Stimulated activated CD8-positive, alpha-beta memory T cell treated with anti-CD3 and anti-CD28 coated beads, Interleukin-4, amount 100 ng/mL, for 48 hours (primary cell): ENCODE measurements around the gene ZNF280A.
"Not testable (repeated sequence)": the region's sequence is repeated elsewhere in the genome, so short reads cannot be mapped to it uniquely, and the experiment has no call there.

Experiments
- DNase-seq: peaks from one replicate; pipeline ENCODE4 v3.0.0-alpha.2; 2020

Gene ZNF280A

GRCh38 chr22:22538226-22538989 lies 18.3 kb upstream of the ZNF280A start:
- no peak for DNase-seq

- no peak for DNase-seq
Measured at GRCh38 chr22:22536916-22537315, 16.8 kb upstream of the ZNF280A start.

GRCh38 chr22:22536515-22536914 lies 16.4 kb upstream of the ZNF280A start:
- no peak for DNase-seq

- DNase-seq = no peak
Measured at GRCh38 chr22:22535662-22536061, 15.6 kb upstream of the ZNF280A start.

GRCh38 chr22:22534604-22535415 lies 14.7 kb upstream of the ZNF280A start:
- DNase-seq = no peak

- DNase-seq = no peak
Measured at GRCh38 chr22:22533863-22534262, 13.8 kb upstream of the ZNF280A start.

GRCh38 chr22:22533417-22533816 lies 13.3 kb upstream of the ZNF280A start:
- no peak for DNase-seq

- DNase-seq = not testable (repeated sequence)
Measured at GRCh38 chr22:22532547-22533071, 12.5 kb upstream of the ZNF280A start.

- no peak for DNase-seq
Measured at GRCh38 chr22:22531770-22532546, 11.9 kb upstream of the ZNF280A start.

GRCh38 chr22:22528780-22529179 lies 8.7 kb upstream of the ZNF280A start:
- no peak for DNase-seq

GRCh38 chr22:22527312-22527711 lies 7.2 kb upstream of the ZNF280A start:
- DNase-seq = no peak

- DNase-seq = no peak
Measured at GRCh38 chr22:22526125-22526912, 6.2 kb upstream of the ZNF280A start.

GRCh38 chr22:22523494-22523893 lies 3.4 kb upstream of the ZNF280A start:
- DNase-seq = no peak

- DNase-seq = no peak
Measured at GRCh38 chr22:22521631-22522030, 1.6 kb upstream of the ZNF280A start.

- DNase-seq = no peak
Measured at GRCh38 chr22:22520667-22521602, 865 bp upstream of the ZNF280A start.

- no peak for DNase-seq
Measured at GRCh38 chr22:22519591-22519990, 479 bp downstream of the ZNF280A start.

GRCh38 chr22:22516992-22517391 lies 3.1 kb downstream of the ZNF280A start:
- DNase-seq = no peak

GRCh38 chr22:22515890-22516289 lies 4.2 kb downstream of the ZNF280A start:
- DNase-seq = no peak

- not testable (repeated sequence) for DNase-seq
Measured at GRCh38 chr22:22514431-22514830, 5.6 kb downstream of the ZNF280A start.

GRCh38 chr22:22513619-22514018 lies 6.5 kb downstream of the ZNF280A start:
- DNase-seq = no peak

- no peak for DNase-seq
Measured at GRCh38 chr22:22512951-22513350, 7.1 kb downstream of the ZNF280A start.
